K562 (cell line): Measurements from ENCODE around the gene KPTN. TPM values are rescaled to one million over a fixed set of nuclear protein-coding genes. Genes with fewer than 3 reads are reported as not detected.
A peak's percentile ranks its signal among the peaks of the same experiment; 100 is the strongest.

ENCODE experiments used
- ARNT ChIP-seq, 2 experiments: fragments of 450-650 bp; IDR thresholded peaks; 2 replicates each; pipeline ENCODE4 v1.6.1; 2016; ENCODE audit warnings: mild to moderate bottlenecking in 1 of 2
- COPS2 ChIP-seq: fragments of 450-650 bp; conservative IDR thresholded peaks from 2 replicates; pipeline ENCODE4 v1.6.1; 2016; ENCODE audit warnings: mild to moderate bottlenecking, moderate library complexity
- EHMT2 ChIP-seq: fragments of 450-650 bp; IDR thresholded peaks from 2 replicates; pipeline ENCODE4 v1.6.1; 2018; ENCODE audit warnings: antibody characterized with exemption
- FOXJ3 ChIP-seq: sonication (generic); formaldehyde crosslinking; IDR thresholded peaks from 2 replicates; pipeline ENCODE4 v1.4.0; 2020; ENCODE audit warnings: mild to moderate bottlenecking, missing genetic modification reagents
- HNRNPH1 ChIP-seq: fragments of 200-400 bp; formaldehyde crosslinking; optimal IDR thresholded peaks from 2 replicates; pipeline ENCODE3; 2017; ENCODE audit warnings: low read depth, mild to moderate bottlenecking, low read length, moderate library complexity
- IRF2 ChIP-seq: sonication (generic); formaldehyde crosslinking; IDR thresholded peaks from 2 replicates; pipeline ENCODE4 v1.8.1; 2022; ENCODE audit warnings: mild to moderate bottlenecking, missing genetic modification reagents
- NR2C2 ChIP-seq, 2 experiments: fragments of 200-800 bp in 1 of 2; sonication (Bioruptor generic) in 1 of 2; sonication (generic) in 1 of 2; formaldehyde crosslinking in 1 of 2; IDR thresholded peaks; 2 replicates each; pipeline versions ENCODE4 v1.6.1 to v1.8.0; 2016 to 2022; ENCODE audit warnings: mild to moderate bottlenecking in 1 of 2, missing compliant biosample characterization in 1 of 2, missing genetic modification characterization in 1 of 2, missing genetic modification reagents in 1 of 2
- POU5F1 ChIP-seq: fragments of 150-350 bp; IDR thresholded peaks from 2 replicates; pipeline ENCODE4 v1.6.1; 2014; ENCODE audit warnings: borderline replicate concordance, low read length, low read depth, mild to moderate bottlenecking; ENCODE audit not compliant: partially characterized antibody
- SMAD4 ChIP-seq: fragments of 250-450 bp; sonication (Bioruptor Pico); conservative IDR thresholded peaks from 2 replicates; pipeline ENCODE4 v1.8.0; 2021; ENCODE audit warnings: inconsistent platforms, mild to moderate bottlenecking, moderate library complexity
- SREBF2 ChIP-seq: sonication (generic); formaldehyde crosslinking; IDR thresholded peaks from 2 replicates; pipeline ENCODE4 v1.4.0; 2020; ENCODE audit warnings: mild to moderate bottlenecking, missing genetic modification reagents
- SRSF9 ChIP-seq: fragments of 200-400 bp; formaldehyde crosslinking; IDR thresholded peaks from 2 replicates; pipeline ENCODE4 v1.6.1; 2017; ENCODE audit warnings: low read depth, low read length, borderline replicate concordance
- THRAP3 ChIP-seq: fragments of 450-650 bp; IDR thresholded peaks from 2 replicates; pipeline ENCODE4 v1.6.1; 2016; ENCODE audit warnings: mild to moderate bottlenecking, inconsistent platforms, borderline replicate concordance
- ZKSCAN1 ChIP-seq: fragments of 150-350 bp; IDR thresholded peaks from 2 replicates; pipeline ENCODE4 v1.6.1; 2016; ENCODE audit warnings: low read depth, low read length
- ZNF143 ChIP-seq: sonication (generic); formaldehyde crosslinking; IDR thresholded peaks from 2 replicates; pipeline ENCODE4 v1.9.0; 2022; ENCODE audit warnings: mild to moderate bottlenecking, missing genetic modification reagents
- ZNF282 ChIP-seq: sonication (generic); formaldehyde crosslinking; IDR thresholded peaks from 2 replicates; pipeline ENCODE4 v1.8.1; 2023; ENCODE audit warnings: missing genetic modification reagents
- ZNF507 ChIP-seq: conservative IDR thresholded peaks from 2 replicates; pipeline ENCODE4 v1.6.1; 2017; ENCODE audit warnings: missing genetic modification characterization, missing compliant biosample characterization
- ZNF699 ChIP-seq: fragments of 250-450 bp; sonication (Bioruptor Pico); IDR thresholded peaks from 2 replicates; pipeline ENCODE4 v1.8.0; 2021; ENCODE audit warnings: mild to moderate bottlenecking, moderate library complexity; ENCODE audit not compliant: insufficient replicate concordance
- polyA plus RNA-seq, 8 experiments: library from polyadenylated mRNA; depleted of rRNA in 4 of 8; stranded (reverse) in 5 of 8; unstranded in 3 of 8; fragments of >200 nt; fragmentation: Nextera tagmentation in 2 of 8; fragmentation: Illumina TruSeq in 1 of 8; extraction: Ambion mirVana in 2 of 8; extraction: Trizol in 1 of 8; gene quantifications; 2 replicates each; pipeline versions ENCODE4 v1.2.1 to v1.2.3, GENCODE V29; 2011 to 2014; ENCODE audit warnings: inconsistent platforms in 1 of 8, missing spikeins in 1 of 8
- total RNA-seq, 7 experiments: library from RNA; depleted of rRNA in 6 of 7; stranded (reverse); fragments of >200 nt in 6 of 7; fragmentation: Illumina TruSeq in 2 of 7; extraction: Trizol in 2 of 7; gene quantifications; 2 replicates each; pipeline versions ENCODE4 v1.2.1 to v1.2.3, GENCODE V29; 2011 to 2021; ENCODE audit warnings: low replicate concordance in 1 of 7
- TF ChIP-seq, protein P1 (sequence below): fragments of 250-450 bp; sonication (Bioruptor Pico); IDR thresholded peaks from 2 replicates; pipeline ENCODE4 v1.8.0; 2022; ENCODE audit warnings: inconsistent platforms, mild to moderate bottlenecking, moderate library complexity, borderline replicate concordance
- TF ChIP-seq, protein P2 (sequence below): sonication (generic); formaldehyde crosslinking; IDR thresholded peaks from 2 replicates; pipeline ENCODE4 v1.8.0; 2022; ENCODE audit warnings: mild to moderate bottlenecking, missing genetic modification reagents, borderline replicate concordance
- TF ChIP-seq, protein P3 (sequence below): fragments of 450-650 bp; conservative IDR thresholded peaks from 2 replicates; pipeline ENCODE4 v1.6.1; 2016; ENCODE audit warnings: missing genetic modification characterization, low read depth, mild to moderate bottlenecking, missing compliant biosample characterization, moderate library complexity
- TF ChIP-seq, protein P4 (sequence below): fragments of 450-650 bp; formaldehyde crosslinking; IDR thresholded peaks from 2 replicates; pipeline ENCODE4 v1.4.0; 2022; ENCODE audit warnings: missing genetic modification characterization
- TF ChIP-seq, protein P5 (sequence below): sonication (generic); formaldehyde crosslinking; IDR thresholded peaks from 2 replicates; pipeline ENCODE4 v1.9.0; 2022; ENCODE audit warnings: mild to moderate bottlenecking, missing genetic modification reagents

Gene KPTN
- total and polyA plus RNA-seq, 9 of the 15 experiments (the other 6 are each of a cell fraction or from before 2014, with no cell fraction given): 0.56 to 18.2 (median 8.5) TPM

DNA sequence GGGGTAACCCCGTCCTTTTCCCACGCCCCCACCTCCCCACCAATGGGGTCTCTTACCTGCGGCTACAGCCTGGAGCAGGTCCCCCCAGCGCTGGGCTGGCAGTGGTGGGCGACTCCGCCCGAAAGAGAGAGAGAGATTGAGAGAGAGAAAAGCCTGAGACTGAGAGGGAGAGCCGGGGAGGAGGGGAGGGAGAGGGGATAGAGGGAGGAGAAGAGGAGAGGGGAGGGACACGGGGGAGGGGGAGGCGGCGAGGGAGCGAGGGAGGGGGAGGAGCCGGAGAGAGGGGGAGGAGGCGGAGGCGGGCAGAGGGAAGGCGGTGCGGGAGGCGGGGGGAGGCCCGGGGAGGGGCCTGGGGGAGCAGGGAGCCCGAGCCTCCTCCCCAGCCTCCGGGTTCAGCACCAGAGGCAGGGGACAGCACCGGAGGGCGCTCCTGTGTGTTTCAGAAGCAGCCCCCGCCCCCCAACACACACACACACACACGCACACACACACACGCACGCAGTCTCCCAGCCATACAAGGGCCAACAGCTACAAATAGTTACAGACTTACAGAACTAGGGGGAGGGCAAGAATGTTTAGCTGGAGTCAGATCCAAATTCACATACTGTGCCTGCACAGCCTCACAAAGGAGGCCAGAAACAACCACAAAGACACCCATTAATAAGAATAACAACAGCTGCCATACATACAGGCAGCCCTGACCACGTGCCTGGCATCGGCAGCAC lies 12.1 kb downstream of the KPTN start, which contains the start of gene SLC8A2 (continued):
- TF ChIP-seq ZNF699: no peak
- TF ChIP-seq ARNT (IDR thresholded peaks at IDR 0.05): 0 out of 4 replicates have a peak, but pooled peaks of 1 of the 2 experiments have one; percentile 64
- TF ChIP-seq, protein P1, sequence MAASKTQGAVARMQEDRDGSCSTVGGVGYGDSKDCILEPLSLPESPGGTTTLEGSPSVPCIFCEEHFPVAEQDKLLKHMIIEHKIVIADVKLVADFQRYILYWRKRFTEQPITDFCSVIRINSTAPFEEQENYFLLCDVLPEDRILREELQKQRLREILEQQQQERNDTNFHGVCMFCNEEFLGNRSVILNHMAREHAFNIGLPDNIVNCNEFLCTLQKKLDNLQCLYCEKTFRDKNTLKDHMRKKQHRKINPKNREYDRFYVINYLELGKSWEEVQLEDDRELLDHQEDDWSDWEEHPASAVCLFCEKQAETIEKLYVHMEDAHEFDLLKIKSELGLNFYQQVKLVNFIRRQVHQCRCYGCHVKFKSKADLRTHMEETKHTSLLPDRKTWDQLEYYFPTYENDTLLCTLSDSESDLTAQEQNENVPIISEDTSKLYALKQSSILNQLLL (CRISPR knock-in tag): no peak
- peak; percentile 43; the same call in 1 of the 2 replicates for TF ChIP-seq ZNF143 (CRISPR knock-in tag)
- TF ChIP-seq POU5F1: no peak
- no peak for TF ChIP-seq HNRNPH1
- no peak; the same call in 1 of the 2 replicates for TF ChIP-seq SMAD4 (CRISPR knock-in tag)
- TF ChIP-seq, protein P2, sequence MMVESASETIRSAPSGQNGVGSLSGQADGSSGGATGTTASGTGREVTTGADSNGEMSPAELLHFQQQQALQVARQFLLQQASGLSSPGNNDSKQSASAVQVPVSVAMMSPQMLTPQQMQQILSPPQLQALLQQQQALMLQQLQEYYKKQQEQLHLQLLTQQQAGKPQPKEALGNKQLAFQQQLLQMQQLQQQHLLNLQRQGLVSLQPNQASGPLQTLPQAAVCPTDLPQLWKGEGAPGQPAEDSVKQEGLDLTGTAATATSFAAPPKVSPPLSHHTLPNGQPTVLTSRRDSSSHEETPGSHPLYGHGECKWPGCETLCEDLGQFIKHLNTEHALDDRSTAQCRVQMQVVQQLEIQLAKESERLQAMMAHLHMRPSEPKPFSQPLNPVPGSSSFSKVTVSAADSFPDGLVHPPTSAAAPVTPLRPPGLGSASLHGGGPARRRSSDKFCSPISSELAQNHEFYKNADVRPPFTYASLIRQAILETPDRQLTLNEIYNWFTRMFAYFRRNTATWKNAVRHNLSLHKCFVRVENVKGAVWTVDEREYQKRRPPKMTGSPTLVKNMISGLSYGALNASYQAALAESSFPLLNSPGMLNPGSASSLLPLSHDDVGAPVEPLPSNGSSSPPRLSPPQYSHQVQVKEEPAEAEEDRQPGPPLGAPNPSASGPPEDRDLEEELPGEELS (CRISPR knock-in tag): peak; percentile 89; the same call in 1 of the 2 replicates
- no peak for TF ChIP-seq ZKSCAN1
- TF ChIP-seq ZNF507 (tag): no peak
- peak; percentile 100 for TF ChIP-seq EHMT2
- no peak for TF ChIP-seq COPS2
- TF ChIP-seq NR2C2 (CRISPR knock-in tag; IDR thresholded peaks at IDR 0.05): no peak
- no peak for TF ChIP-seq NR2C2 (tag; IDR thresholded peaks at IDR 0.05)
- TF ChIP-seq, protein P3, sequence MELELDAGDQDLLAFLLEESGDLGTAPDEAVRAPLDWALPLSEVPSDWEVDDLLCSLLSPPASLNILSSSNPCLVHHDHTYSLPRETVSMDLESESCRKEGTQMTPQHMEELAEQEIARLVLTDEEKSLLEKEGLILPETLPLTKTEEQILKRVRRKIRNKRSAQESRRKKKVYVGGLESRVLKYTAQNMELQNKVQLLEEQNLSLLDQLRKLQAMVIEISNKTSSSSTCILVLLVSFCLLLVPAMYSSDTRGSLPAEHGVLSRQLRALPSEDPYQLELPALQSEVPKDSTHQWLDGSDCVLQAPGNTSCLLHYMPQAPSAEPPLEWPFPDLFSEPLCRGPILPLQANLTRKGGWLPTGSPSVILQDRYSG (tag): no peak
- TF ChIP-seq, protein P4, sequence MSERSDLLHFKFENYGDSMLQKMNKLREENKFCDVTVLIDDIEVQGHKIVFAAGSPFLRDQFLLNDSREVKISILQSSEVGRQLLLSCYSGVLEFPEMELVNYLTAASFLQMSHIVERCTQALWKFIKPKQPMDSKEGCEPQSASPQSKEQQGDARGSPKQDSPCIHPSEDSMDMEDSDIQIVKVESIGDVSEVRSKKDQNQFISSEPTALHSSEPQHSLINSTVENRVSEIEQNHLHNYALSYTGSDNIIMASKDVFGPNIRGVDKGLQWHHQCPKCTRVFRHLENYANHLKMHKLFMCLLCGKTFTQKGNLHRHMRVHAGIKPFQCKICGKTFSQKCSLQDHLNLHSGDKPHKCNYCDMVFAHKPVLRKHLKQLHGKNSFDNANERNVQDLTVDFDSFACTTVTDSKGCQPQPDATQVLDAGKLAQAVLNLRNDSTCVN (CRISPR knock-in tag): 0 out of 2 replicates have a peak, but pooled peaks have one; percentile 28
- TF ChIP-seq FOXJ3 (CRISPR knock-in tag): peak; percentile 48; the same call in 1 of the 2 replicates
- TF ChIP-seq ZNF282 (CRISPR knock-in tag): no peak
- no peak for TF ChIP-seq IRF2 (CRISPR knock-in tag)
- no peak for TF ChIP-seq THRAP3
- TF ChIP-seq, protein P5, sequence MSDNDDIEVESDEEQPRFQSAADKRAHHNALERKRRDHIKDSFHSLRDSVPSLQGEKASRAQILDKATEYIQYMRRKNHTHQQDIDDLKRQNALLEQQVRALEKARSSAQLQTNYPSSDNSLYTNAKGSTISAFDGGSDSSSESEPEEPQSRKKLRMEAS (CRISPR knock-in tag): peak; percentile 66
- TF ChIP-seq SREBF2 (CRISPR knock-in tag): no peak
- no peak for TF ChIP-seq SRSF9
